Right cardiac atrium (tissue), 5 donors: ENCODE data around the gene BCAR1. TPM values are rescaled to one million over a fixed set of nuclear protein-coding genes. Genes with fewer than 3 reads are reported as not detected.
"Not testable (repeated sequence)": the region's sequence is repeated elsewhere in the genome, so short reads cannot be mapped to it uniquely, and the experiment has no call there.

ENCODE experiments used
- ATAC-seq, 2 donors: fragments of 200-7000 bp; cut with Tn5 transposase; one replicate each; pipeline versions ENCODE4 v1.8.0 to v1.9.1; 2020; ENCODE audit warnings: moderate library complexity in 2 of 2, mild to moderate bottlenecking in 1 of 2
- DNase-seq, 3 donors: peaks; one replicate each; pipeline ENCODE4 v3.0.0-alpha.2; 2020
- H3K27ac ChIP-seq: one replicate; pipeline ENCODE4 v1.5.1; 2013; ENCODE audit warnings: mild to moderate bottlenecking, low read length, control low read depth, moderate library complexity
- H3K27me3 ChIP-seq: one replicate; pipeline ENCODE4 v1.6.1; 2013; ENCODE audit not compliant: control insufficient read depth, insufficient read depth
- H3K4me1 ChIP-seq: one replicate; pipeline ENCODE4 v1.6.1; 2013; ENCODE audit warnings: low read length; ENCODE audit not compliant: control insufficient read depth, insufficient read depth
- H3K4me3 ChIP-seq: one replicate; pipeline ENCODE4 v1.5.1; 2013; ENCODE audit warnings: low read length, control low read depth
- H3K9me3 ChIP-seq: one replicate; pipeline ENCODE4 v1.6.1; 2013; ENCODE audit warnings: low read length; ENCODE audit not compliant: control insufficient read depth
- WGBS: extraction: QIAGEN DNeasy Blood & Tissue Kit; methylation state at CpG from one replicate; pipeline ENCODE4 v1.1.7; 2013; 5-methylcytosine and 5-hydroxymethylcytosine counted together
- intact Hi-C, 4 donors: fragments of 100-400 bp; cut with DNase I; formaldehyde crosslinking; loops; one replicate each; pipeline versions ENCODE4 v1.11.0 to v1.14.0; 2022 to 2023
- polyA plus RNA-seq: library from polyadenylated mRNA; stranded (reverse); fragments of 200-250 nt; gene quantifications from one replicate; pipeline ENCODE4 v1.2.3, GENCODE V29; 2013
- total RNA-seq, 4 donors: library from RNA; stranded (reverse); fragmentation: NEBNext Ultra II Directional; extraction: Animal tissue kit (Norgen Biotek cat#: 25700); gene quantifications; one replicate each; pipeline ENCODE4 v1.2.1, GENCODE V29; 2021
- donor health status: healthy with polysubstance abuse.
- donor health status: DM: no; HTN: yes; CAD: no.
- donor health status: DM: no; HTN: no; CAD: no.
- donor health status: DM: no; HTN: yes; CAD: no; lungs with severe emphysema.
- donor health status: DM: yes; HTN: yes; CAD: no.

BCAR1 gene
- total and polyA plus RNA-seq, 5 donors: 53.1 to 68.8 (median 67.9) TPM

DNA sequence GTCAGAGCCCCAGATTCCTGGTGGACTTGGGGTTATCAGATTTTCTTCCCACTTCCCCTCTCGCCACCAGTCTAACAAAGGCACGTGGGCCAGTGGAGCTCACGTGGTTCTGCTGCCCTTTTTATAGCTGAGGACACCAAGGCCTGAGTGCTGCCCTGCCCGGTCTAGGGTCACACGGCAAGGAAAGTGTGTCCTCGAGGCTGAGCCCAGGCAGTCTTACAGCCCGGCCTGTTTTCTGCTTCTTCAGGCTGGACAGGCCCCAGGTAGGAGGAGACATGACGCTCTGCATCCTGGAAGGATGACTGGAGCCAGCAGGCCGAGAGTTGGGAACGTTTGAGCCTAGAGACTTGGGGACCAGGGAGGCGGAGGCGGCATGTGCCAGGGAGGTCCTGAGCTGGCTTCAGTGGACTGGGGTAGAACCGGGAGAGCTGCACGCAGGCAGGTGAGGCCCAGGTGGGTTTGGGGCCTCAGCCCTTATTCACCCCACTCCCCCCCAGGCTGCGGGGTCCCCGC is 29.1 kb downstream of the BCAR1 start:
- DNase-seq (peak in 1 of 3 donors; percentile 58), ATAC-seq (peak in 1 of 2 donors; percentile 6)
- WGBS: 60% methylated on average over 16 of the region's 16 CpGs
- intact Hi-C loops: no loop called here
- Histone ChIP-seq H3K27ac (no peak overlapping the region), H3K27me3 (no peaks in the 10 kb centered on the region), H3K4me3 (no peak overlapping the region), H3K4me1 (no peaks in the 10 kb centered on the region), H3K9me3 (no peaks in the 10 kb centered on the region)

DNA sequence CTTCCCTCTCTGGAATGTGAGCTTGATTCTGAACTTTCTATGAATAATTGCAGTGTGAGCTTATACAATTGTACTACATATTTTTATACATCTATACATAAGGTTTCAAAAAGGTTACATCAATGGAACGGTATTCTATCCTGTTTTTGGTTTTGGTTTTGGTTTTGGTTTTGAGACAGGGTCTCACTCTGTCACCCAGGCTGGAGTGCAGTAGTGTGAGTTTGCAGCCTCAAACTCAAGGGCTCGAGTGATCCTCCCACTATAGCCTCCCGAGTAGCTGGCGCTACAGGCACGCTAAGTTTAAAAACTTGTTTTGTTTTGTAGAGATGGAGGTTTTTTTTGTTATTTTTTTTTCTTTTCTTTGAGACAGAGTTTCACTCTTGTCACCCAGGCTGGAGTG is 31.6 kb downstream of the BCAR1 start:
- Histone ChIP-seq H3K4me3 (no peak overlapping the region), H3K9me3 (no peaks in the 10 kb centered on the region), H3K27ac (no peak overlapping the region), H3K4me1 (no peaks in the 10 kb centered on the region), H3K27me3 (no peaks in the 10 kb centered on the region)
- ATAC-seq: no peak
- intact Hi-C loops: loop anchor here in 1 of 4 donors (2.0 kb wide), 1 partner anchor 17 kb away; no protein-coding TSS in a partner anchor
- 61% methylated on average over 5 of the region's 5 CpGs for WGBS
- no peak for DNase-seq

- Histone ChIP-seq H3K4me1 (no peaks in the 10 kb centered on the region), H3K9me3 (no peaks in the 10 kb centered on the region), H3K27ac (no peak overlapping the region), H3K27me3 (no peaks in the 10 kb centered on the region), H3K4me3 (no peak overlapping the region)
- intact Hi-C loops: no loop called here
- WGBS: 81% methylated on average over 4 of the region's 4 CpGs
- DNase-seq (no peak), ATAC-seq (peak in 1 of 2 donors; percentile 6)
Observed at GRCh38 chr16:75219088-75219487, 32.3 kb downstream of the BCAR1 start.

GRCh38 chr16:75218256-75219076 is 33.0 kb downstream of the BCAR1 start, which contains the start of gene CTRB1:
CTRB1 (plus strand) TSS chr16:75218988; CDS start chr16:75219008, 20 bp downstream.
- no peak within 1 kb of the TSS for H3K4me3 ChIP-seq
- H3K27me3 ChIP-seq: no peaks in the 10 kb centered on the region
- ATAC-seq (peak; percentile 15 to 25), DNase-seq (no peak)
- H3K4me1 ChIP-seq: no peaks in the 10 kb centered on the region
- WGBS: 86% methylated on average over 19 of the region's 19 CpGs
- no peak within 1 kb of the TSS for H3K27ac ChIP-seq
- no peaks in the 10 kb centered on the region for H3K9me3 ChIP-seq
- intact Hi-C loops: no loop called here

GRCh38 chr16:75217389-75217851 is 34.0 kb downstream of the BCAR1 start:
- H3K9me3 ChIP-seq: no peaks in the 10 kb centered on the region
- 91% methylated on average over 11 of the region's 11 CpGs for WGBS
- H3K4me3 ChIP-seq: no peak overlapping the region
- DNase-seq (no peak), ATAC-seq (no peak)
- H3K27ac ChIP-seq: no peak overlapping the region
- H3K4me1 ChIP-seq: no peaks in the 10 kb centered on the region
- no peaks in the 10 kb centered on the region for H3K27me3 ChIP-seq
- intact Hi-C loops: no loop called here

GRCh38 chr16:75216576-75216975 is 34.8 kb downstream of the BCAR1 start:
- Histone ChIP-seq H3K4me3 (no peak overlapping the region), H3K27ac (no peak overlapping the region), H3K27me3 (no peaks in the 10 kb centered on the region), H3K9me3 (no peaks in the 10 kb centered on the region), H3K4me1 (no peaks in the 10 kb centered on the region)
- intact Hi-C loops: no loop called here
- no peak for ATAC-seq
- no peak for DNase-seq
- 83% methylated on average over 7 of the region's 7 CpGs for WGBS

GRCh38 chr16:75216127-75216526 is 35.3 kb downstream of the BCAR1 start:
- no peak overlapping the region for H3K4me3 ChIP-seq
- intact Hi-C loops: no loop called here
- no peak overlapping the region for H3K27ac ChIP-seq
- no peaks in the 10 kb centered on the region for H3K4me1 ChIP-seq
- no peak for DNase-seq
- H3K9me3 ChIP-seq: no peaks in the 10 kb centered on the region
- no peaks in the 10 kb centered on the region for H3K27me3 ChIP-seq
- no peak for ATAC-seq
- WGBS: 83% methylated on average over 2 of the region's 2 CpGs

DNA sequence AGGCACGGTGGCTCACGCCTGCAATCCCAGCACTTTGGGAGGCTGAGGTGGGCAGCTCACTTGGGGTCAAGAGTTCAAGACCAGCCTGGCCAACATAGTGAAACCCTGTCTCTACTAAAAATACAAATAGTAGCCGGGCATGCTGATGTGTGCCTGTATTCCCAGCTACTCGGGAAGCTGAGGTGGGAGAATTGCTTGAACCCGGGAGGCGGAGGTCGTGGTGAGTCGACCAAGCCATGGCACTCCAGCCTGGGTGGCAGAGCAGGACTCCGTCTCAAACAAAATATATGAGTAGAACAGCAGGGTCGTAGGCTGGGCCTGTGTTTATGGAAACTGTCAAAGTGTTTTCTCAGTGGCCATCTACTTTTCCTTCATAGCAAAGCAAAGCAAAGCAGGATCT is 40.1 kb downstream of the BCAR1 start:
- H3K9me3 ChIP-seq, ATAC-seq, H3K4me1 ChIP-seq, H3K27ac ChIP-seq, DNase-seq, intact Hi-C loops, H3K27me3 ChIP-seq, H3K4me3 ChIP-seq: not testable (repeated sequence)
- WGBS: 85% methylated on average over 10 of the region's 10 CpGs

DNA sequence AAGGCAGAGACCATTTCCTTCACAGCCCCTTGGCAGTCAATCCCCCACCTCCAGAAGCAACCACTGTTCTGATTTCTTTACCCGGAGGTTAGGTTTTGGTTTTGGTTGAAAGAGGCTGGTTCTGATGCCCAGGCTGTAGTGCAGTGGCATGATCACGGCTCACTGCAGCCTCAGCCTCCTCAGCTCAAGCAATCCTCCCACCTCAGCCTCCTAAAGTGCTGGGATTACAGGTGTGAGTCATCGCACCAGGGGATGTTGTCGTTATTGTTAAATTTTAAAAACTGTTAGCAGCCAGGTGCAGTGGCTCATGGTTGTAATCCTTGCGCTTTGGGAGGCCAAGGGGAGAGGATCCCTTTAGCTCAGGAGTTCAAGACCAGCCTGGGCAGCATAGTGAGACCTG is 41.5 kb downstream of the BCAR1 start:
- intact Hi-C loops: loop anchor here in 1 of 4 donors (10.0 kb wide), 1 partner anchor 175 kb away; no protein-coding TSS in a partner anchor
- no peaks in the 10 kb centered on the region for H3K27me3 ChIP-seq
- H3K4me3 ChIP-seq: no peak overlapping the region
- 86% methylated on average over 5 of the region's 5 CpGs for WGBS
- H3K9me3 ChIP-seq: no peaks in the 10 kb centered on the region
- ATAC-seq (no peak), DNase-seq (no peak)
- H3K27ac ChIP-seq: no peak overlapping the region
- H3K4me1 ChIP-seq: no peaks in the 10 kb centered on the region

DNA sequence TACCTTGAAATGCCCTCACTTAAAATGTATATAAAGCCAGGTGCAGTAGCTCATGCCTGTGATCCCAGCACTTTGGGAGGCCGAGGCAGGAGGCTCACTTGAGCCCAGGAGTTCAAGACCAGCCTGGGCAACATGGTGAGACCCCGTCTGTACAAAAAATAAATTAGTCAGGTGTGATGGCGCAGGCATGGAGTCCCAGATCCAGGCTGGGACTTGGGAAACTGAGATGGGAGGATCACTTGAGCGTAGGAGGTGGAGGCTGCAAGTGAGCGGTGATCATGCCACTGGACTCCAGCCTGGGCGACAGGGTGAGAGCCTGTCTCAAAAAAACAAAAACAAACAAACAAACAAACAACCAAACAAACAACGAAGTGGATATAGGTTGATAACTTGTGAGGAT is 41.9 kb downstream of the BCAR1 start:
- not testable (repeated sequence) for H3K9me3 ChIP-seq, H3K27me3 ChIP-seq, ATAC-seq, H3K4me1 ChIP-seq, H3K4me3 ChIP-seq, H3K27ac ChIP-seq
- DNase-seq: peak in 2 of 3 donors; percentile 0 to 3
- intact Hi-C loops: loop anchor here in 1 of 4 donors (10.0 kb wide), 1 partner anchor 175 kb away; no protein-coding TSS in a partner anchor
- 89% methylated on average over 7 of the region's 7 CpGs for WGBS

GRCh38 chr16:75208861-75209505 is 42.4 kb downstream of the BCAR1 start:
- no peak for ATAC-seq
- 87% methylated on average over 27 of the region's 27 CpGs for WGBS
- DNase-seq: peak in 1 of 3 donors; percentile 52
- intact Hi-C loops: loop anchor here in 1 of 4 donors (10.0 kb wide), 1 partner anchor 176 kb away; no protein-coding TSS in a partner anchor
- no peaks in the 10 kb centered on the region for H3K9me3 ChIP-seq
- H3K4me1 ChIP-seq: no peaks in the 10 kb centered on the region
- no peak overlapping the region for H3K4me3 ChIP-seq
- no peak overlapping the region for H3K27ac ChIP-seq
- no peaks in the 10 kb centered on the region for H3K27me3 ChIP-seq
